ENCODE data around the gene GRM7.

DNA sequence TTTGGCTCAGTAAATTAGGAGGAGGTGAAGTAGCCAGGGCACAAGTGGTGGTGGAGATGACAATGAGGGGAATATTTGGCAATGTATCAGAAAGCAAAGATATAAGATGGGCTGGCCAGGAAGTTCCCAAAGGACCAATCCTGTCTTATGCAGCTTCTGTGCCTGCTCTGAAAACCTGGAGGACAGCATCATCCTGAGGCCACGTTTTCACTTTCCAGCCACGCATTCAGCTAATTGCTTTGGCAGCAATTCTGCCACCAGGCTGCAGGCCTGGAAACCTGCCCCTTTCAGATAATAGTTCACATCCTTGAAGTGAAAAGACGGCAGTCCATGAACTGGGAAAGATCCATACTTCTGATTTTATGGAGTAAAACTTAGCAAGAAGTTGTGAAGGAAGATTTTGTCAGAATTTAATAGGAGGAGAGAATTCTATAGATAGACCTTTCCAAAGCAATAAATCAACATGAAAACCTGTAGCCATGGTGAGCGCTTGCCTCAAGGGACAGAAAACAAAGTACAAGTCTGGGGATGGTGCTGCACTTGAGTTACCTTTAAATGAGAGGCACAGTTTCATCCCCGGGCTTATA lies 682.5 kb downstream of the GRM7 start:
- TF ChIP-seq, protein P1, sequence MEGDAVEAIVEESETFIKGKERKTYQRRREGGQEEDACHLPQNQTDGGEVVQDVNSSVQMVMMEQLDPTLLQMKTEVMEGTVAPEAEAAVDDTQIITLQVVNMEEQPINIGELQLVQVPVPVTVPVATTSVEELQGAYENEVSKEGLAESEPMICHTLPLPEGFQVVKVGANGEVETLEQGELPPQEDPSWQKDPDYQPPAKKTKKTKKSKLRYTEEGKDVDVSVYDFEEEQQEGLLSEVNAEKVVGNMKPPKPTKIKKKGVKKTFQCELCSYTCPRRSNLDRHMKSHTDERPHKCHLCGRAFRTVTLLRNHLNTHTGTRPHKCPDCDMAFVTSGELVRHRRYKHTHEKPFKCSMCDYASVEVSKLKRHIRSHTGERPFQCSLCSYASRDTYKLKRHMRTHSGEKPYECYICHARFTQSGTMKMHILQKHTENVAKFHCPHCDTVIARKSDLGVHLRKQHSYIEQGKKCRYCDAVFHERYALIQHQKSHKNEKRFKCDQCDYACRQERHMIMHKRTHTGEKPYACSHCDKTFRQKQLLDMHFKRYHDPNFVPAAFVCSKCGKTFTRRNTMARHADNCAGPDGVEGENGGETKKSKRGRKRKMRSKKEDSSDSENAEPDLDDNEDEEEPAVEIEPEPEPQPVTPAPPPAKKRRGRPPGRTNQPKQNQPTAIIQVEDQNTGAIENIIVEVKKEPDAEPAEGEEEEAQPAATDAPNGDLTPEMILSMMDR (IDR thresholded peaks at IDR 0.05; ENCODE audit: poor library complexity) = no peak
- TF ChIP-seq EZH2 (IDR thresholded peaks at IDR 0.05; ENCODE audit: borderline replicate concordance) = no peak
